IMR-90 (cell line): ENCODE data around the gene KCP.

Experiments used
- CEBPB ChIP-seq: IDR thresholded peaks from 2 replicates; pipeline ENCODE4 v1.6.1; 2012; ENCODE audit warnings: low read depth, low read length, improper control_type of control experiment
- CTCF ChIP-seq: conservative IDR thresholded peaks from 2 replicates; pipeline ENCODE4 v1.5.1; 2012; ENCODE audit warnings: mild to moderate bottlenecking, low read depth, low read length, improper control_type of control experiment
- NFE2L2 ChIP-seq: fragments of 150-350 bp; IDR thresholded peaks from 2 replicates; pipeline ENCODE4 v1.6.1; 2016; ENCODE audit warnings: low read depth, mild to moderate bottlenecking, low read length
- RCOR1 ChIP-seq: IDR thresholded peaks from 2 replicates; pipeline ENCODE4 v1.6.1; 2012; ENCODE audit warnings: mild to moderate bottlenecking, low read length, improper control_type of control experiment; ENCODE audit not compliant: insufficient replicate concordance
- RFX5 ChIP-seq: IDR thresholded peaks from 2 replicates; pipeline ENCODE4 v1.8.0; 2012; ENCODE audit warnings: low read depth, mild to moderate bottlenecking, low read length, moderate library complexity
- USF2 ChIP-seq: fragments of 150-350 bp; IDR thresholded peaks from 2 replicates; pipeline ENCODE4 v1.6.1; 2017; ENCODE audit warnings: mild to moderate bottlenecking, antibody characterized with exemption, low read length, low read depth

- TF ChIP-seq USF2 = no peak
- no peak for TF ChIP-seq CTCF
- no peak for TF ChIP-seq RCOR1
- no peak for TF ChIP-seq NFE2L2
- TF ChIP-seq CEBPB = no peak
- no peak for TF ChIP-seq RFX5
Observed at GRCh38 chr7:128860158-128861073, 50.1 kb downstream of the KCP start.
